GM19324 (cell line): ENCODE results near the gene MRPL2.

Experiments
- ATAC-seq: cut with Tn5 transposase; IDR thresholded peaks from one replicate; pipeline ENCODE4 v1.9.1; 2021; ENCODE audit warnings: mild to moderate bottlenecking, moderate library complexity; ENCODE audit not compliant: unreplicated experiment, low FRiP score

MRPL2 gene

DNA sequence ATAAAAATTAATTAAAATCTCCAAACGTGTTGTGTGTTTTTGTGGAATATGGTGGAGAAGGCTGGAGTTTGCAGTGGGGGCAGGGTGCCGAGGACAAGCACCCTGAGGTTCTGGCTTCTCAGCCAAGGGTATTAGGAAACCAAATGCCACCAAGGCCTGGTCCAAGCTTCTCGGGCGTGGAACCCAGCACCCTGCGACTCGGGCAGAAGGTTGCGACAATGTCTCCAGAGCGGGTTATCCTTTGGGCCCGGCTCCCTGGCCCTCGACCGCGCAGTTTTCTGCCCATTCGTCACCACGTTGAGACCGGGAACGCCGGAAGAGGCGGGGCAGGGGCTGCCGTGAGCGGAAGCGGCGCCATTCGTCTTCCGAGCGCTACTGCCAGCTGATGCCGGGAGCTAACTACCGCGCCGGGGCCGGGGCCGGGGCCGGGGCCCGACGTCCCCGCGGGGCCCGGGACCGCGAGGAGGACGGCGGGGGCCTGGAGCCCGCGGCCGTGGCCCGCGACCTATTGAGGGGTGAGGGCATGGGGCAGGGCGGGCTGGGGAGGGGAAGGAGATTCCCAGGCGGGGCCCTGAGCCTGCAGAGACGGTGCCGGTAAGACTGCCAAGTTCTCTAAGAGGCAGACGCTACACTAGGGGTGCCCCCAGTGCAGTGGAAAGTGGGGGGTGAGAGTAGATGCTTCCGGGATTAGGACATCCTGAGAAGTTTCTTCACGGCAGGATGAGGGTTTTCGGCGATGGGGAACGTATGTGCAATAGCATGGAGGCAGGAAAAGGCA is 37.8 kb downstream of the MRPL2 start, which contains the start of gene RRP36:
TSS of gene RRP36 (plus strand) at position 354 of the 778 bp plus-strand sequence. CDS start at position 386, 32 bp downstream.
- ATAC-seq = peak; percentile 68

DNA sequence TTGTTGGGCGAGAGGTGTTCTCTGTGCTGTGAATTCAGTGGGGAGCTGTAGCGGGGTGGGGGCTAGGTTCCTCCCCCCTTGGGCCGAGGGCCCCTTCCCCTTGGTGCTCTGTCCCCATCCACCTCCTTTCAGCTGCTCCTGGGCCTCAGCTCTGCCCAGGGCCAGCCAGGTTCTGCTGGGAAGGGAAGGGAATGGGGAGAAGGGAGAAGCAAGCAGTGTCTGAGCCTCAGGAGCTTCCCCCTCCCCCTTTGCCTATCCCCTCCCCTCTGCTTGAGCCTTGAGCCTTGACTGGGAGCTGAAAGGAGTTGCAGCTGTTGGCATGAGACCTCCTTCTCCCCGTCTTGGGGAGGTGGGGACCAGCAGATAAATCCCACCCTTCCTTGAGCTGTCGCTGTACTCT is 38.4 kb downstream of the MRPL2 start:
- no peak for ATAC-seq

DNA sequence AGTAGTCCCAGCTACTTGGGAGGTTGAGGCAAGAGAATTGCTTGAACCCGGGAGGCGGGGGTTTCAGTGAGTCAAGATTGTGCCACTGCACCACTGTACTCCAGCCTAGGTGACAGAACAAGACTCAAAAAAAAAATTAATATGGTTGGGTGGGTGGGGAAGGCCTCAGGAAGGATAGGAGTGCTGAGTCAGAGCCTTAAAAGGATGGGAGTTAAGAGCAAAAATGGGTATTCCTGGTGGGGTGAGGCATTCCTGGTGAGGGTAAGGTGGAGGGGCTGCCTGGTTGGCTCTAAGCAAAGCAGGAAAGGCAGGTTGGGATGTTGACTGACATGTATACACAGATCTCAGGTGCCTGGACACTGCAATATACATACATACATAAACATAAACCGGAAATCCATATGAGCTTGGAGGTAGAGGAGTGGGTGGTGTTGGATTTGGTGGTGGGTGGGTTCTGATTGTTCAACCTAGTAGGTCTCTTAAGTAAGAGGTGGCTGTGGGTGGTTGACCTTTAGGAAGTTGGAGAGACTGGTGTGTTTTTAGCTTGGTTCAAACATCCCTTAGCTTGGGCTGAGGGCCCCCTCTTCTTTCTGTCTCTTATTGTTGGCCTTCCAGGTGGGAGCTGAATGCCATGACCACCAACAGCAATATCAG is 39.1 kb downstream of the MRPL2 start:
- no peak for ATAC-seq

DNA sequence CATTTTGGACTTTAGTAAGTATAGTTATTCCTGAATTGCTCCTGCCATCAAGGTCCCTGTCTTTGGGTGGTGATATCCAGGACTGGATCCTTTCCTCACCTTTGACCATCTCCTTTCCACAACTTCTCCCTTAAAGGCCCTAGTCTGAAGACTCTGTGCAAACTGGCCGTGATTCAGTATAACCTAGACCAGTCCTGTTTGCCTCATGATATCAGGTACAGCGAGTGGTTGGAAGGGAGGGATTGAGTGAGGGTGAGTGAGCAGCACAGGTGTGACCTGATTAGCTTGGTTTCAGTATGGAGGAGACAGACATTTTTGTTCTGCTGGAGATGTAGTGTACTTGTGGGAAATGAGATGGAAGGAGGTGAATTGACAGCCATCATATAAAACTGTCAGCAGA is 40.1 kb downstream of the MRPL2 start:
- ATAC-seq = no peak

DNA sequence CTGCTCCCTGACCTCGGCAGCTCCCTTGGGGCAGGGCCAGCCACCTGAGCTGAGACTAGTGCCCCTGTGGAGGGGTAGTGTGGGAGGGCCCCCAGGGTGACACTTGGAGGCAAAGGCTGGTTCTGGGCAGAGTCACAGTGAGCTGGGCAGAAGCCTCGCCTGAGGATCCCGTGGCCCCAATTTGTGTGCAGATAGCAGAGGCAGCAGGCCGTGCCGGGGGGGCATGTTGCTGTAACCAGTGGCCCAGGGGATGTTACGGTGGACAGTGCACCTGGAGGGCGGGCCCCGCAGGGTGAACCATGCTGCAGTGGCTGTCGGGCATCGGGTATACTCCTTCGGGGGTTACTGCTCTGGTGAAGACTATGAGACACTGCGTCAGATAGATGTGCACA is 42.3 kb downstream of the MRPL2 start:
- no peak for ATAC-seq

DNA sequence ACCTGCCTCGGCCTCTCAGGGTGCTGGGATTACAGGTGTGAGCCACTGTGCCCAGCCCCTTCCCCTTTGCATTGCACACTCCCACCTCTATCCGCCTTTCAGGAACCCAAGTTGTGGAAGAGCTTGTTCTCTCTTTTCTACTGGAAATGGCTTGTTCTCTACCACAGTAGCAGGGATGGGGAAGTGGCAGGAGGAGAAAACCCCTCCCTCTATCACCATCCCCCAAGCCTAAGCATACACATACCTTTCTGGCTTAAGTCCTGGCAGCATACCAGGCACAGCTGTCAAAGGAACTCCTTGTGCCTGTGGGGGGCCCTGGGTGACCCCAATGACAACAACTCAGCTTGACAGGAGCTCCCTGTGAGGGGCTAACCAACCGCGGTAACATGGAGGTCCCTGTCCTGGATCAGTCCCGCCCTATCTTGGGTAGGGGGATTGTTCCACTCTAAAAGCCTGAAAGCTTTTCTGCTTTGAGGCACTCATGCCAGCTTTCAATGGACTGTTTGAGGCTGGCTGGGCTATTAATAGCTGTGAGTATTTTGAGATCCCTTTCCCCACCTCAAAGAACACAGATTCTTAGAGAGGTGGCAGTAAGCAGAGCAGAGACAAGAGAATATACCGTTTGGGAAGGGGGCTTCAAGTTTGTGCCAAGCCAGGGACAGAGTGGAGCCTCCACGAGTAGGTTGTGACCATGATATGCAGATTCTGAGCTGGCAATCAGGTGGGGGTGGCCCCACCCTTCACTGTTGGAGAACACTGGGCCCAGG is 42.9 kb downstream of the MRPL2 start:
- ATAC-seq = no peak

DNA sequence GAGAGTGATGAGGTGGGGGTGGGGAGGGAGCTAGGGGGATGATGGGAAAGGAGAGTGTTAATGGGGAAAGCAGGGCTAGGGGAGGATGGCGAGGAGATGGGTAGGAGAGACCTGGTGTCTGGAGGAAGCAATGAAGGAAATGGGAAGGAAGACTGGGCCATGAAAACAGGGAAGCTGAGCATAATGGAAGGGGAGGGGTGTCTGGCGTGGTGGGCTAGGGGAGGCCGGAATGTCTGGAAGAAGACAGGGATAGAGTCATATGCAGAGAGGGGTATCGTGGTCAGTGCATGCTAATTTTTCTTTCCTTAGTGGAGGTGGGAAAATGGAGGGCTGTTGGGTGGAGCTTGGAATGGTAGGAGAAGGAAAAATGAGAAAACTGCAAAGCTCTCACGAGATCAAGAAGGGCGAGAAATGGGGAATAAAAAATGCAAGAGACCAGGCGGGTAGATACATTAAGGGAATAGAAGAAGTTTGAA is 44.8 kb downstream of the MRPL2 start:
- no peak for ATAC-seq

DNA sequence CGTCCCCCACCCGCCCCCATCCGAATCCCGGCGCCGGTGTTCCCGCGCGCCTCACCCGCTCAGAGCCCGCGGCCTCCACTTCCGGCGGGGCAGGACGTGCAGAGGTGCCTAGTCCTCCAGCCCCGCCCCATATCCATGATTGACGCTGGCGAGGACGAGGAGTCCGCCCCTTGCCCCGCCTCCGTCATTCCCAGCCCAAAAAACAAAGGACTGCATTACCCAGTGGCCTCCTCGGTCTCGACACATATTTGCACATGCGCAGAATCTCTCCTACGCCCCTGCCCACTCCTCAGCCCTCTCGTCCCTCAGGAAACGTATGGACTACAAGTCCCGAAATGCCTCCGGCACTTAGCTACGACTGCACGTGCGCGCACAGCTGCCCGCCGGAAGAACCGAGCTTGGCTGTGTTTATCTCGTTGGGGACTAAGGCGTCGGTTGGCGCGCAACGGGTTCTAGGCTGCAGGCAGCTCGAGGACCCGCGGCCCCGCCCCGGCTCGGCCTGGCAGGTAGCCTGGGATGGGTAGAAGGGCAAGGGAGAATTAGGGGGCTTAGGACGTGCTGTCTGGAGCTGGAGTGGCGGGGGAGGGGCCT is 45.3 kb downstream of the MRPL2 start, which contains the start of the genes KLHDC3 and MEA1:
TSS of gene KLHDC3 (plus strand) at position 407 of the 591 bp plus-strand sequence. CDS start 2,944 bp downstream, outside the sequence.
TSS of gene MEA1 (minus strand) at position 104 of the 591 bp plus-strand sequence. CDS start 133 bp downstream, outside the sequence.
- ATAC-seq = peak; percentile 96

DNA sequence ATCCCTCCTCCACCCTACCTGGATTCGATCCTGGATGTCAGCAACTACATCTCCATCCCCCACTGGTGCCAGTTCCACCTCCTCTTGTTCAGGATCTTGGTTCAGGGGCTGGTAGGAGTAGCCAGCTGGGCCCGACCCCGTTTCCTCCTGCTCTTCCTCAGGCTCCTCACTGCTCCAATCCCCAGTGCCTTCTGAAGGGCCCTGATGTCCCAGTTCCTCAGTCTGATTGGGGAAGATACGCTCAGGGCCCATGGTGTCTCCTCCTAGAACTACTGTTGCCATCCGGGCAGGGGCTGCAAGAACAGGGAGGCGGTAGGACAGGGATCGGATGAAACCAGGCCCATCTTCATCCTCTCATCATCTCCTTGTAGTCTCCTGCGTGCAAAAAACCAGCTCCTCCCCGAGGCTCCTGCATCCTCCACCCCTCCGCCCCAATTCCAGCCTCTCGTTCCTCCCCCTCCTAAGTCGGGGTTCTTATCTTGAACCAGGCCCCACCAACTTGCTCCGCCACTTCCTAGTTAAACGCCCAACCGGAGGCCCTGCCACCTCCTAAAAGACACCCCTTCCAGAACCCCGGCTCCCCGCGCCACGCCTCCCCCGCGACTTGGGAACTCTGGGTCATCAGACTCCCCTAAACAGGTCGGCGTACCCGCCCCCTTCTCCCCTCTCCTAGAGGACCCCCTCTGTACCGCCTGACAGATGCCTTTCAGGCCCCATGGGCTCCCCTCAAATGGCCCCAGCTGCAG is 46.0 kb downstream of the MRPL2 start:
- ATAC-seq = peak; percentile 2

DNA sequence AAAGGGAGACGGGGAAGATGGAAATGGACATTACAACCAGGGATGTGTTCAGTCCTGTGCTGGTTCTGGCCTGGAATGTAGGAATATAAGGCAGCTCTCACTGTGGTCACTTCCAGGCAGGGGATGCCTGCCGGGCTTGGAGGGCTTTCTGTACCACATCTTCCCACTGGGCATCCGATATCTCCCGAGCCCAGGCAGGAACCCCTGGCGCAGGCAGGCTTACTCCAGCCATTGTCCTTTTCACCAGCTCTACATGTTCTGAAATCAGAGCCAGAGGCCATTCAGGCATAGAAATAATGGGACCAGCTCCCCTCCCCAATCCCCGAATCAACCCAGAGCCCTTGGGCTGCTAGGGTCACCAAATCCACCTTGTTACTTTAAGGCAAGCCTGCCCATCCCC is 46.9 kb downstream of the MRPL2 start:
- ATAC-seq = no peak

DNA sequence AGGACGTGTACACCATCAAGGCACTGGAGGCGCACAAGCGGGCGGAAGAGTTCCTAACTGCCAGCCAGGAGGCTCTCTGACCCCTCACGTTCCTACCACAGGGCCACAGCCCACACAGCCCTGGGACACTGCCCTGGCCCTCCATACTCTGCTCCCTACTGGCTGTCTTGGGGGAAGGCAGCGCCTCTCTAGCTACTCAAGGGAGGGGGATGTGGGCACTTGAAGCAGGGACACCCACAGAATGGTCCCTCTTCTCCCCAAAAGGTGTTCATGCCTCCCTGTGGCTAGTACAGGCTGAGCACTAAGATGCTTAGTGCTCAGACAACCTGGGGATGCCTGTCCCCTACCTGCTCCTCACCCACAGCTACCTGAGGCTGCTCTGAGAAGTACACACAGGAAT is 48.0 kb downstream of the MRPL2 start:
- ATAC-seq = no peak

DNA sequence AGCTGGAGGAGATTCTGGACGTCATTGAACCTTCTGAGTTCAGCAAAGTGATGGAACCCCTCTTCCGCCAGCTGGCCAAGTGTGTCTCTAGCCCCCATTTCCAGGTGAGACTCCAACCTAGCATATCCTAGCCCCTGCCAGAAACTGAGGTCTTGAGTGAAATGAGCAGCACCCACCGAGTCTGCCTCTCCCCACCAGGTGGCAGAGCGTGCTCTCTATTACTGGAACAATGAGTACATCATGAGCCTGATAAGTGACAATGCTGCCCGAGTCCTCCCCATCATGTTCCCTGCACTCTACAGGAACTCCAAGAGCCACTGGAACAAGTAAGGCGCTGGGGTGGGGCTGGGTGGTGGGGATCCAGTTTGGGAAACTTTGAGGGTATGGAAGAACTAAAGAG is 50.1 kb downstream of the MRPL2 start:
- no peak for ATAC-seq

DNA sequence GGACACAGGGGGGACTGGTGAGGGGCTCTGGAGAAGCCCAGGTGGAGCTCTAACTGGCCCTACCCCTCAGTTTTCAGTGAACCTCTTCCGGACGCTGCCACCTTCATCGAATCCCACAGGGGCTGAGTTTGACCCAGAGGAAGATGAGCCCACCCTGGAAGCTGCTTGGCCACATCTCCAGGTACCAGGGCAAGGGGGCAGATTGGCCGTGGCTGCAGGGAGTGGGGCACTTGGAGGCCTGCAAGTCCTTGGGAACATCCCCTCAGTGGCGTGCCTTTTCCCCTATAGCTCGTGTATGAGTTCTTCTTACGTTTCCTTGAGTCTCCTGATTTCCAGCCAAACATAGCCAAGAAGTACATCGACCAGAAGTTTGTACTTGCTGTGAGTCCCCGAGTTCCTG is 52.1 kb downstream of the MRPL2 start:
- no peak for ATAC-seq

DNA sequence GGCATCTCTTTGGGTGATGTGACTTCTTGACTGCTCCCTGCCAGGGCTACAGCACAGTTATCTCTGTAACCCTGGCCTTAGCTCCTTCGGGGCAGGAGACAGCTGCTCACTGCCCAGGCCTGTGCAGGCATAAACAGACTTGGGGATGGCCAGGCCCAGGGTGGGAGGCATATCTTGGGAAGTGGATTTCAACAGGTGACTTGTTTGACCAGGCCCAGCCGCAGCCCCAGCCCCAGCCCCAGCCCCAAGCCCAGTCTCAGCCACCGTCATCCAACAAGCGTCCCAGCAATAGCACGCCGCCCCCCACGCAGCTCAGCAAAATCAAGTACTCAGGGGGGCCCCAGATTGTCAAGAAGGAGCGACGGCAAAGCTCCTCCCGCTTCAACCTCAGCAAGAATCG is 53.0 kb downstream of the MRPL2 start:
- no peak for ATAC-seq

DNA sequence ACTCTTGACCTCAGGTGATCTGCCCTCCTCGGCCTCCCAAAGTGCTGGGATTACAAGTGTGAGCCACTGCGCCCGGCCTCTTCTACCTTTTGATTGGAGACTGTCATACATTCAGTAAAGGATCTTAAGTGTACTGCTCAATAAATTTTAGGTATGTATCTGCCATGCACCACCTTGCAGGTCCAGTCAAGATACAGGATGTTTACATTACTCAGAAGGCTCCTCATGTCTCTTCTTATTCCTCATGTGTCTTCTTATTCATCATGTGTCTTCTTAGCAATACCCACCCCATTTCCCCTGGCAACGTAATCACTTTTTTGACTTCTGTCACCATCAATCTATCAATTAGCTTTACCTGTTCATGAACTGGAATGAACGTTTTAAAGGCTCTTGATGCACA is 53.4 kb downstream of the MRPL2 start:
- ATAC-seq = no peak
